ENCODE data around the gene IFNAR1.

Gene IFNAR1

GRCh38 chr21:33364830-33365229 lies 40.1 kb downstream of the IFNAR1 start:
- TF ChIP-seq CTCF (IDR thresholded peaks at IDR 0.05; ENCODE audit: low read length) (no peak), EZH2 (optimal IDR thresholded peaks at IDR 0.05; ENCODE audit: low read depth, low read length) (no peak), EZH2phosphoT487 (IDR thresholded peaks at IDR 0.05; ENCODE audit: low read length) (no peak)
- no peak overlapping the region for H2AFZ ChIP-seq (ENCODE audit: low read length)
- H3K9ac ChIP-seq (ENCODE audit: low read length), result no peak overlapping the region
- no peak overlapping the region for H3K27ac ChIP-seq (ENCODE audit: low read length)
- DNase-seq, result no peak
- H4K20me1 ChIP-seq (ENCODE audit: insufficient read depth, low read length), result no peaks in the 10 kb centered on the region
- no peaks in the 10 kb centered on the region for H3K79me2 ChIP-seq (ENCODE audit: low read length)
- peaks cover 17% of the 10 kb centered on the region for H3K4me1 ChIP-seq (ENCODE audit: low read length)
- no peaks in the 10 kb centered on the region for H3K36me3 ChIP-seq (replicated peaks; ENCODE audit: insufficient read depth, low read length)
- H3K9me3 ChIP-seq (replicated peaks; ENCODE audit: insufficient read depth, low read length), result no peaks in the 10 kb centered on the region
- H3K9me2 ChIP-seq (replicated peaks; ENCODE audit: insufficient read depth, low read length), result no peaks in the 10 kb centered on the region
- peaks cover 9% of the 10 kb centered on the region for H3F3A ChIP-seq (ENCODE audit: insufficient read depth, low read length)
- H3K4me2 ChIP-seq (ENCODE audit: low read depth, low read length), result no peak overlapping the region
- H3K4me3 ChIP-seq (ENCODE audit: low read length), result no peak overlapping the region
- H3K27me3 ChIP-seq (replicated peaks; ENCODE audit: insufficient read depth, low read length), result no peaks in the 10 kb centered on the region

DNA sequence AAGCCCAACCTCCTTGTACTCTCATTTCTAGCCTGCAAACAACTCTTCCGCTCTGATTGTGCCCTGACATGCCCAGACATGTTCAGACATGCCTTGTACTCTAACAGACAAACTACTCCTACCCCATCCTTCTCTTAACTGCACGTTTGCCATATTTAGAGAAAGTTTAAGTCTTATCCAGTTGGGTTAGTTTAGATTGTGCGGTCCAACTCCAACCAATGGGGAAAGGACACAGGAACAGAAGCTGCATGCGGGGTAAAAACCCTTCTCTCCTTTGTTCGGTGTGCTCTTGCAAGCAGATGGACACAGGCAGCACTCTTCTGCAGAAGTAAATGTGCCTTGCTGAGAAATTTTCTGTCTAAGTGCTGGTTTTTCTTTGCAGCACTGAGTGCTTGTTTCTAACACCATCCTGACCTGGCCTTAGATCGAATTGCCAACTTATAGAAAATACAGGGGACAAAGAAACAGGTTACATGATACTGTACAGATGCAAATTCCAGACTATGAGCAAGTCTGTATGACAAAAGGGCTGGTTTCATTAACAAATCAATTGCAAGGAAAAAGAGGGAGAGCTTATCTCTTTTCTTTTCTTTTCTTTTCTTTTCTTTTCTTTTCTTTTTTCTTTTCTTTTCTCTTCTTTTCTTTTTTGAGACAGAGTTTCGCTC lies 42.7 kb downstream of the IFNAR1 start:
- no peak overlapping the region for H3K27ac ChIP-seq (ENCODE audit: low read length)
- no peaks in the 10 kb centered on the region for H3K27me3 ChIP-seq (replicated peaks; ENCODE audit: insufficient read depth, low read length)
- H4K20me1 ChIP-seq (ENCODE audit: insufficient read depth, low read length), result no peaks in the 10 kb centered on the region
- no peaks in the 10 kb centered on the region for H3F3A ChIP-seq (ENCODE audit: insufficient read depth, low read length)
- H3K4me2 ChIP-seq (ENCODE audit: low read depth, low read length), result no peak overlapping the region
- peaks cover 11% of the 10 kb centered on the region; the same call in 1 of the 2 replicates for H3K4me1 ChIP-seq (ENCODE audit: low read length)
- DNase-seq, result no peak
- no peaks in the 10 kb centered on the region for H3K36me3 ChIP-seq (replicated peaks; ENCODE audit: insufficient read depth, low read length)
- H3K79me2 ChIP-seq (ENCODE audit: low read length), result no peaks in the 10 kb centered on the region
- no peak overlapping the region for H3K9ac ChIP-seq (ENCODE audit: low read length)
- no peaks in the 10 kb centered on the region for H3K9me3 ChIP-seq (replicated peaks; ENCODE audit: insufficient read depth, low read length)
- no peak overlapping the region for H2AFZ ChIP-seq (ENCODE audit: low read length)
- H3K4me3 ChIP-seq (ENCODE audit: low read length), result no peak overlapping the region
- no peaks in the 10 kb centered on the region for H3K9me2 ChIP-seq (replicated peaks; ENCODE audit: insufficient read depth, low read length)
- TF ChIP-seq CTCF (IDR thresholded peaks at IDR 0.05; ENCODE audit: low read length), result no peak
- no peak for TF ChIP-seq EZH2phosphoT487 (IDR thresholded peaks at IDR 0.05; ENCODE audit: low read length)
- no peak for TF ChIP-seq EZH2 (optimal IDR thresholded peaks at IDR 0.05; ENCODE audit: low read depth, low read length)

- no peak overlapping the region for H2AFZ ChIP-seq (ENCODE audit: low read length)
Observed at GRCh38 chr21:33368124-33368523, 43.4 kb downstream of the IFNAR1 start.

More at GRCh38 chr21:33368124-33368523, 43.4 kb downstream of the IFNAR1 start:
- no peak for DNase-seq
- TF ChIP-seq EZH2 (optimal IDR thresholded peaks at IDR 0.05; ENCODE audit: low read depth, low read length) (no peak), CTCF (IDR thresholded peaks at IDR 0.05; ENCODE audit: low read length) (no peak), EZH2phosphoT487 (IDR thresholded peaks at IDR 0.05; ENCODE audit: low read length) (no peak)
- no peaks in the 10 kb centered on the region for H3K9me3 ChIP-seq (replicated peaks; ENCODE audit: insufficient read depth, low read length)
- H3K9ac ChIP-seq (ENCODE audit: low read length), result no peak overlapping the region
- peaks cover 10% of the 10 kb centered on the region; the same call in 1 of the 2 replicates for H3K4me1 ChIP-seq (ENCODE audit: low read length)
- no peaks in the 10 kb centered on the region for H3K9me2 ChIP-seq (replicated peaks; ENCODE audit: insufficient read depth, low read length)
- H3K27ac ChIP-seq (ENCODE audit: low read length), result no peak overlapping the region
- H3K27me3 ChIP-seq (replicated peaks; ENCODE audit: insufficient read depth, low read length), result no peaks in the 10 kb centered on the region
- H4K20me1 ChIP-seq (ENCODE audit: insufficient read depth, low read length), result no peaks in the 10 kb centered on the region
- no peaks in the 10 kb centered on the region for H3K36me3 ChIP-seq (replicated peaks; ENCODE audit: insufficient read depth, low read length)
- no peak overlapping the region for H3K4me3 ChIP-seq (ENCODE audit: low read length)
- H3K79me2 ChIP-seq (ENCODE audit: low read length), result no peaks in the 10 kb centered on the region
- H3F3A ChIP-seq (ENCODE audit: insufficient read depth, low read length), result no peaks in the 10 kb centered on the region
- H3K4me2 ChIP-seq (ENCODE audit: low read depth, low read length), result no peak overlapping the region
